ENCODE measurements around the gene FCGR3A. TPM values are rescaled to one million over a fixed set of nuclear protein-coding genes. Genes with fewer than 3 reads are reported as not detected.
"Not testable (repeated sequence)": the region's sequence is repeated elsewhere in the genome, so short reads cannot be mapped to it uniquely, and the experiment has no call there.

The FCGR3A gene
- total RNA-seq, 4 donors from 2014 or later, result 3.7 to 23.5 (median 10.8) TPM

- 57 to 62% methylated on average over 4 to 9 of the region's 16 CpGs for WGBS, 2 donors (ENCODE audit: low coverage in 1 of 2)
- H3K4me3 ChIP-seq, result peak overlapping the region in 1 of 2 donors; percentile 16
- H3K9me3 ChIP-seq, ATAC-seq, H3K36me3 ChIP-seq, H3K27me3 ChIP-seq: not testable (repeated sequence)
- peaks cover 0 to 16% (median 3%) of the 10 kb centered on the region in 3 donors for H3K4me1 ChIP-seq
- peak overlapping the region in 3 of 4 donors; percentile 14 to 60 (median 19) for H3K27ac ChIP-seq
Measured at GRCh38 chr1:161532644-161533567, 16.7 kb downstream of the FCGR3A start.

GRCh38 chr1:161531986-161532643 lies 17.5 kb downstream of the FCGR3A start:
- Histone ChIP-seq H3K4me1 (peaks cover 0 to 16% (median 3%) of the 10 kb centered on the region in 3 donors), H3K4me3 (peak overlapping the region in 1 of 2 donors; percentile 62), H3K36me3 (no peaks in the 10 kb centered on the region), H3K27ac (peak overlapping the region in 3 of 4 donors; percentile 14 to 60 (median 19)), H3K27me3 (no peaks in the 10 kb centered on the region), H3K9me3 (no peaks in the 10 kb centered on the region)
- TF ChIP-seq POLR2A (IDR thresholded peaks at IDR 0.05), result no peak
- no peak for TF ChIP-seq CTCF (IDR thresholded peaks at IDR 0.05)
- no peak for TF ChIP-seq POLR2AphosphoS5 (IDR thresholded peaks at IDR 0.05)
- TF ChIP-seq EP300 (IDR thresholded peaks at IDR 0.05), result no peak
- WGBS, 2 donors (ENCODE audit: low coverage in 1 of 2), result 51 to 65% methylated on average over 17 to 22 of the region's 22 CpGs
- no peak for ATAC-seq

- H3K27me3 ChIP-seq, H3K36me3 ChIP-seq, H3K9me3 ChIP-seq: not testable (repeated sequence)
- peak; percentile 90 for ATAC-seq
- 1 to 4% methylated on average over 18 to 26 of the region's 56 CpGs for WGBS, 2 donors (ENCODE audit: low coverage in 1 of 2)
- TF ChIP-seq POLR2AphosphoS5 (IDR thresholded peaks at IDR 0.05) (peak; percentile 24), POLR2A (IDR thresholded peaks at IDR 0.05) (peak in 1 of 2 donors; percentile 30)
- peaks cover 0 to 16% (median 3%) of the 10 kb centered on the region in 3 donors for H3K4me1 ChIP-seq
- H3K27ac ChIP-seq, result peak overlapping the region; percentile 65 to 93 (median 82)
- peak overlapping the region; percentile 62 to 63 for H3K4me3 ChIP-seq
Measured at GRCh38 chr1:161530671-161531641, 18.7 kb downstream of the FCGR3A start.

- H3K4me1 ChIP-seq, result peaks cover 0 to 20% (median 3%) of the 10 kb centered on the region in 3 donors
- not testable (repeated sequence) for H3K9me3 ChIP-seq, H3K27me3 ChIP-seq, H3K36me3 ChIP-seq
- H3K27ac ChIP-seq, result peak overlapping the region in 3 of 4 donors; percentile 78 to 93 (median 85)
- H3K4me3 ChIP-seq, result peak overlapping the region; percentile 62 to 63
- 0 to 1% methylated on average over 12 of the region's 13 CpGs for WGBS, 2 donors (ENCODE audit: low coverage in 1 of 2)
- ATAC-seq, result peak; percentile 74
- TF ChIP-seq CTCF (IDR thresholded peaks at IDR 0.05), result peak in 2 of 4 experiments; percentile 19 to 21
- TF ChIP-seq POLR2AphosphoS5 (IDR thresholded peaks at IDR 0.05), result peak; percentile 19
Measured at GRCh38 chr1:161530158-161530557, 19.5 kb downstream of the FCGR3A start.

GRCh38 chr1:161529463-161530104 lies 20.0 kb downstream of the FCGR3A start:
- not testable (repeated sequence) for H3K36me3 ChIP-seq, H3K27me3 ChIP-seq, H3K9me3 ChIP-seq, ATAC-seq
- H3K27ac ChIP-seq, result peak overlapping the region in 2 of 4 donors; percentile 85 to 93
- H3K4me1 ChIP-seq, result peaks cover 0 to 24% (median 3%) of the 10 kb centered on the region in 3 donors
- H3K4me3 ChIP-seq, result peak overlapping the region in 1 of 2 donors; percentile 62
- 12 to 24% methylated on average over 6 to 10 of the region's 19 CpGs for WGBS, 2 donors (ENCODE audit: low coverage in 1 of 2)

- 47% methylated on average over 3 of the region's 3 CpGs; no CpG with 5 or more reads in 1 of the 2 donors for WGBS, 2 donors (ENCODE audit: low coverage in 1 of 2)
- H3K4me3 ChIP-seq, H3K9me3 ChIP-seq, ATAC-seq, H3K36me3 ChIP-seq, H3K27me3 ChIP-seq, H3K27ac ChIP-seq: not testable (repeated sequence)
- peaks cover 0 to 24% (median 3%) of the 10 kb centered on the region in 3 donors for H3K4me1 ChIP-seq
Measured at GRCh38 chr1:161528550-161528949, 21.1 kb downstream of the FCGR3A start.

- H3K36me3 ChIP-seq, H3K27ac ChIP-seq, H3K4me3 ChIP-seq, ATAC-seq, H3K9me3 ChIP-seq, H3K27me3 ChIP-seq: not testable (repeated sequence)
- peaks cover 0 to 12% (median 0%) of the 10 kb centered on the region in 3 donors for H3K4me1 ChIP-seq
- WGBS, 2 donors (ENCODE audit: low coverage in 1 of 2), result no CpG with 5 or more reads among the region's 7 CpGs
Measured at GRCh38 chr1:161525918-161526317, 23.7 kb downstream of the FCGR3A start.

- H3K9me3 ChIP-seq, H3K27me3 ChIP-seq, ATAC-seq, H3K36me3 ChIP-seq: not testable (repeated sequence)
- WGBS, 2 donors (ENCODE audit: low coverage in 1 of 2), result no CpG with 5 or more reads among the region's 23 CpGs
- Histone ChIP-seq H3K27ac (peak overlapping the region in 2 of 4 donors; percentile 85 to 89), H3K4me1 (peaks cover 0 to 12% (median 0%) of the 10 kb centered on the region in 3 donors), H3K4me3 (peak overlapping the region; percentile 17 to 74)
Measured at GRCh38 chr1:161525321-161525720, 24.3 kb downstream of the FCGR3A start.

GRCh38 chr1:161524742-161525291 lies 24.8 kb downstream of the FCGR3A start:
- WGBS, 2 donors (ENCODE audit: low coverage in 1 of 2), result no CpG with 5 or more reads among the region's 55 CpGs
- ATAC-seq, result peak; percentile 31
- peak overlapping the region; percentile 17 to 74 for H3K4me3 ChIP-seq
- not testable (repeated sequence) for H3K27me3 ChIP-seq, H3K4me1 ChIP-seq, H3K36me3 ChIP-seq, H3K9me3 ChIP-seq
- H3K27ac ChIP-seq, result peak overlapping the region in 3 of 4 donors; percentile 80 to 89 (median 85)

All from gastroesophageal sphincter (tissue), 4 donors.